HEK293T (cell line): Measurements from ENCODE around the gene RIC8A.

Experiments
- ARNT ChIP-seq: fragments of 450-650 bp; IDR thresholded peaks from 2 replicates; pipeline ENCODE4 v1.6.1; 2017; ENCODE audit warnings: mild to moderate bottlenecking
- BHLHE40 ChIP-seq: fragments of 450-650 bp; IDR thresholded peaks from 2 replicates; pipeline ENCODE4 v1.6.1; 2016; ENCODE audit warnings: mild to moderate bottlenecking, moderate library complexity, borderline replicate concordance
- CTBP1 ChIP-seq: fragments of 450-650 bp; IDR thresholded peaks from 2 replicates; pipeline ENCODE4 v1.6.1; 2016; ENCODE audit warnings: borderline replicate concordance
- ELF4 ChIP-seq: fragments of 450-650 bp; IDR thresholded peaks from 2 replicates; pipeline ENCODE4 v1.6.1; 2017; ENCODE audit warnings: antibody characterized with exemption
- FOXA1 ChIP-seq: fragments of 450-650 bp; IDR thresholded peaks from 2 replicates; pipeline ENCODE4 v1.6.1; 2016; ENCODE audit warnings: mild to moderate bottlenecking
- FOXK2 ChIP-seq: fragments of 450-650 bp; IDR thresholded peaks from 2 replicates; pipeline ENCODE4 v1.6.1; 2016; ENCODE audit warnings: mild to moderate bottlenecking
- FOXM1 ChIP-seq: fragments of 450-650 bp; IDR thresholded peaks from 2 replicates; pipeline ENCODE4 v1.6.1; 2017; ENCODE audit warnings: mild to moderate bottlenecking, borderline replicate concordance
- HDGF ChIP-seq: fragments of 450-650 bp; IDR thresholded peaks from 2 replicates; pipeline ENCODE4 v1.6.1; 2017; ENCODE audit warnings: antibody characterized with exemption, borderline replicate concordance
- L3MBTL2 ChIP-seq: fragments of 450-650 bp; conservative IDR thresholded peaks from 2 replicates; pipeline ENCODE4 v1.6.1; 2016; ENCODE audit warnings: mild to moderate bottlenecking
- LEF1 ChIP-seq: fragments of 450-650 bp; IDR thresholded peaks from 2 replicates; pipeline ENCODE4 v1.6.1; 2017; ENCODE audit warnings: mild to moderate bottlenecking, borderline replicate concordance
- NFRKB ChIP-seq: fragments of 450-650 bp; IDR thresholded peaks from 2 replicates; pipeline ENCODE4 v1.6.1; 2016; ENCODE audit warnings: mild to moderate bottlenecking, moderate library complexity
- SP1 ChIP-seq: fragments of 450-650 bp; IDR thresholded peaks from 2 replicates; pipeline ENCODE4 v1.6.1; 2017
- SUZ12 ChIP-seq: fragments of 450-650 bp; IDR thresholded peaks from 2 replicates; pipeline ENCODE4 v1.6.1; 2016; ENCODE audit warnings: mild to moderate bottlenecking
- TARDBP ChIP-seq: fragments of 450-650 bp; IDR thresholded peaks from 2 replicates; pipeline ENCODE4 v1.6.1; 2016

GRCh38 chr11:235609-235996, 28.1 kb downstream of the RIC8A start:
- TF ChIP-seq FOXM1 (no peak), FOXA1 (no peak), FOXK2 (no peak), CTBP1 (no peak), SUZ12 (no peak), BHLHE40 (no peak), TARDBP (no peak), ARNT (no peak), SP1 (no peak), ELF4 (no peak), HDGF (no peak), LEF1 (no peak), NFRKB (no peak), L3MBTL2 (0 out of 2 replicates have a peak, but pooled peaks have one; percentile 27)
